ENCODE measurements around the gene EFCAB8. TPM values are rescaled to one million over a fixed set of nuclear protein-coding genes. Genes with fewer than 3 reads are reported as not detected.

The EFCAB8 gene
- total RNA-seq, 2 donors from 2014 or later: 0.26 TPM; not detected in 1

DNA sequence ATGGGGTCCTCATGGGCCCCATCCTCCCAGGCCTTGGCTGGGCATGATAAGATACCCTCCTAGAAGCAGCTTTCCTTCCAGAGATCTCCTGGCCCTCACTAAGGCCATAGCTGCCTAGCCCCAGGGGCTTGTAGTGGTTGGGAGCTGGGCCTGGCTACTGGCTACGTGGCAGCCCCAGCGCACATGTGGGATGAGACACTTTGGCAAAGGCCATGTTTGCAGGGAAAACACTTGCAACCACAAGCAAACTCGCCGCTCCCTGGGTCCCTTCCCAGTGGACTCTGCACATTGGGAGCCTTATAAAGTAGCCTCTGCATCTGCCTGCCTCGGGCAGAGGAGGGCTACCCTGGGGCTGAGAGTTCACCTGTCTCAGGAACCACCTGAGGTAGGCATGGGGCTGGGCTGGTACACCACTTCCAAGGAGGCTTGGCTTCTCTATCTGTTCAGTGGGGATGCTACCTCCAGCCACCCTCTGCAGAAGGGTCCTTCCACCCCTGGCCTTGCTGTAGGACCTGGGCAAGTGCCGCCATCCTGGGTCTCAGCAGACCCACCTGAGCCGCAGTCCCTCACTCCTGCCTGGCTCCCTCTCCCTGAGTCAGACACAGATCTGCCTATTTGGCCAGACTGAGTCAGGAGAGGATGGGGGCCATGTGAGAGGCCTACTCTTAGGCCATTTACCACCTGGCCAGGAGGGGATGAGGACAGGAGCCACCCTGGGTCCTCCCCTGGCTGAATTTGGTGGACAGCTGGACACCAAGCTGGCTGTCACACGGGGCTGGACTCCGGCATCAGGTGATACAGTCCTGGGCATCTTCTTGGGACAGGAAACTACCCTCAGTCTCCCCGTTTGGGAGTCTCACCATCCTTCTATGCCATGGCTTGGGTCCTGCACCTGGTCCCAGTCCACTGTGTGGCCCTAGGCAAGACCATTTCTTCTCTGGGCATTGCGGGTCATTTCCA, 148.9 kb downstream of the EFCAB8 start, which contains the start of gene BPIFB2:
BPIFB2 (plus strand) TSS at position 329 of the 960 bp plus-strand sequence. CDS start 871 bp downstream, outside the sequence.
- no peaks in the 10 kb centered on the region for H3K36me3 ChIP-seq (replicated peaks in 1 of 2; ENCODE audit: insufficient read depth in 1 of 2, low read depth in 2 of 2)
- H3K27ac ChIP-seq: no peak within 1 kb of the TSS
- no peak within 1 kb of the TSS for H3K4me3 ChIP-seq
- H3K4me1 ChIP-seq: no peaks in the 10 kb centered on the region
- TF ChIP-seq POLR2A (IDR thresholded peaks at IDR 0.05): no peak
- TF ChIP-seq, protein P1, sequence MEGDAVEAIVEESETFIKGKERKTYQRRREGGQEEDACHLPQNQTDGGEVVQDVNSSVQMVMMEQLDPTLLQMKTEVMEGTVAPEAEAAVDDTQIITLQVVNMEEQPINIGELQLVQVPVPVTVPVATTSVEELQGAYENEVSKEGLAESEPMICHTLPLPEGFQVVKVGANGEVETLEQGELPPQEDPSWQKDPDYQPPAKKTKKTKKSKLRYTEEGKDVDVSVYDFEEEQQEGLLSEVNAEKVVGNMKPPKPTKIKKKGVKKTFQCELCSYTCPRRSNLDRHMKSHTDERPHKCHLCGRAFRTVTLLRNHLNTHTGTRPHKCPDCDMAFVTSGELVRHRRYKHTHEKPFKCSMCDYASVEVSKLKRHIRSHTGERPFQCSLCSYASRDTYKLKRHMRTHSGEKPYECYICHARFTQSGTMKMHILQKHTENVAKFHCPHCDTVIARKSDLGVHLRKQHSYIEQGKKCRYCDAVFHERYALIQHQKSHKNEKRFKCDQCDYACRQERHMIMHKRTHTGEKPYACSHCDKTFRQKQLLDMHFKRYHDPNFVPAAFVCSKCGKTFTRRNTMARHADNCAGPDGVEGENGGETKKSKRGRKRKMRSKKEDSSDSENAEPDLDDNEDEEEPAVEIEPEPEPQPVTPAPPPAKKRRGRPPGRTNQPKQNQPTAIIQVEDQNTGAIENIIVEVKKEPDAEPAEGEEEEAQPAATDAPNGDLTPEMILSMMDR (IDR thresholded peaks at IDR 0.05): no peak
- intact Hi-C loops (cut with DNase I): no loop called here
- DNase-seq: no peak
- H3K27me3 ChIP-seq: no peaks in the 10 kb centered on the region
- no peaks in the 10 kb centered on the region for H3K9me3 ChIP-seq
- 92% methylated on average over 7 to 10 of the region's 11 CpGs for WGBS, 2 donors
- ATAC-seq: no peak

DNA sequence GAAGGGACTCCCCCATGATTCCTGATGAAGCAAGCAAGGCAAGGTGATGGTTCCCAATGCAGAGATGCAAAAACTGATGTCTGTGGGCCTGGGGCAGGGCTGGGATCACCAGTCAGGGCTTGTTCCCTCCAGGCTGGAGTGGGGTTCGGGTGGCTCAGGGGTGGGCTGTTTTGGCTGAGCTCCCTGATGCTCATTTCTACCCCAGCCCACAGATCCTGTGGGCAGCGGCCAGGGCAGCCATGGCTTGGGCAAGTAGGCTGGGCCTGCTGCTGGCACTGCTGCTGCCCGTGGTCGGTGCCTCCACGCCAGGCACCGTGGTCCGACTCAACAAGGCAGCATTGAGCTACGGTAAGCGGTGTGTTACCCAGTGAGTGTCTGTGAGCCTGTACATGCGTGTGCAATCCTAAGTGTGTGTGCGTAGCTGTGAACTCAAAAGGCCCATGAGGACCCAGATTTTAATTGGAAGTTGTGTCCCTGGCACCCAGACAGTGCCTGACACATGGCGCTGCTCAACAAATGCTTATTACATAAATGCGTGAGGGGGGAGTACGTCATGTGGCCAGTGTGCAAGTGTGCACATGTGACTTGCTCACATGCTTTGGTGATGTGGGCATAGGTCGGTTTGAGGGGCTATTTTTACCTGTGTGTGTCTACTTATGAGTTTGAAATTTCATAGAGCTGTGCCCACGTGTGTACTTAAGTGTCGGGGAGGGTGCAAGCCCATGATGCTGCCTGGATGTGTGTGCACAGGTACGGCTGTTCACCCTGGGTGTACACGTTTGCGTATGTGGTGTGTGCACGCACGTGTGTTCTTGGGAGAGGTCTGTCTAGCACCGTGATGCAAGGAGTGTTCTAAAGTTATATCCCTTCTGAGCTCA, 149.9 kb downstream of the EFCAB8 start:
- H3K4me1 ChIP-seq: no peaks in the 10 kb centered on the region
- 71 to 81% methylated on average over 8 to 22 of the region's 23 CpGs for WGBS, 2 donors
- DNase-seq (no peak), ATAC-seq (no peak)
- TF ChIP-seq POLR2A (IDR thresholded peaks at IDR 0.05): no peak
- TF ChIP-seq, protein P1 (IDR thresholded peaks at IDR 0.05): no peak
- no peak overlapping the region for H3K27ac ChIP-seq
- H3K4me3 ChIP-seq: no peak overlapping the region
- no peaks in the 10 kb centered on the region for H3K36me3 ChIP-seq (replicated peaks in 1 of 2; ENCODE audit: insufficient read depth in 1 of 2, low read depth in 2 of 2)
- intact Hi-C loops (cut with DNase I): no loop called here
- no peaks in the 10 kb centered on the region for H3K27me3 ChIP-seq
- no peaks in the 10 kb centered on the region for H3K9me3 ChIP-seq

DNA sequence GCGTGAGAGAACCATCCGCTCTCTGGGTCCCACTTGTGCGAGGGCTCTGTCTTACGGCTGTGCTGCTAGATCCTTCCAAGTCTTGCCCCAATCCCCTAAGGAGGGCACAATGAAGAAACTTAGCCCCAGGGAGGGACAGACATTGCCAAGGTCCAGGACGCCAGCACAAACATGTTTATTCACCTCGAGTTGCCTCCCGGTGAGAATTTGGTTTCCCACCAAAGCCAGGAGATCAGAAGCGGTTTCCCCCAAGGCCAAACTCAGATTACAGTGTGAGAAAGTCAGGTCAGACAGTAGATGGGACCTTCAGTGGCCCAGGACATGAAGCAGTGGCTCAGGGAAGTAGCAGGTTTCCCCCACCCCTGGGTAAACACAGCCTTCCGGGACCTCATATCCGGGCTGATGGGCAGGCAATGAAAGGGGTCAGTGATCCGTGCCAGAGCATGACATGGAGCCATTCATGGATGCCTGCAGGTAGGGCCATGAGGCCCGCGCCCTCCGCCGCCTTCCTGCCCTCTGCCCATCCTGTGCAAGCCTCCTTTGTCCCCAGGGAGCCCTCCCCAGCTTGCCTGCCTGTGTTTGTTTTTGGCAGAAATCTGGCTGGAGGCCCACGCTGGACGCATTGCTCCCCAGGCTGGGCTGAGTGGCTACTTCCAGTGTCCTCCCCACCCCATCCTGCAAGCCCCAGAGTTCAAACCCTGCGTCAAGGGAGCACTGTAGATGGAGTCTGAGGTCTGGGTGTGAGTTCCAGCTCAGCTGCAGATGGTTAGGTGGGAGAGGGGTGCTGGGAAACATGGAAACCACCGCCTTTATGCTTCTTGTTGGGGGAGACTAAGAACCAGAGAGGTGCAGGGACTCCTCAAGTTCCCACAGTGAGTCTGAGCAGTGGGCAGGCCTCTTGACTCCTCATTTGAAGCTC, 150.8 kb downstream of the EFCAB8 start:
- DNase-seq: peak in 1 of 4 donors; percentile 10
- no peaks in the 10 kb centered on the region for H3K9me3 ChIP-seq
- no peak for TF ChIP-seq POLR2A (IDR thresholded peaks at IDR 0.05)
- TF ChIP-seq, protein P1 (IDR thresholded peaks at IDR 0.05): no peak
- H3K36me3 ChIP-seq (replicated peaks in 1 of 2; ENCODE audit: insufficient read depth in 1 of 2, low read depth in 2 of 2): no peaks in the 10 kb centered on the region
- H3K27ac ChIP-seq: no peak overlapping the region
- no peaks in the 10 kb centered on the region for H3K4me1 ChIP-seq
- H3K27me3 ChIP-seq: no peaks in the 10 kb centered on the region
- ATAC-seq: peak; percentile 33
- WGBS, 2 donors: 34 to 41% methylated on average over 10 to 19 of the region's 19 CpGs
- no peak overlapping the region for H3K4me3 ChIP-seq
- intact Hi-C loops (cut with DNase I): no loop called here

DNA sequence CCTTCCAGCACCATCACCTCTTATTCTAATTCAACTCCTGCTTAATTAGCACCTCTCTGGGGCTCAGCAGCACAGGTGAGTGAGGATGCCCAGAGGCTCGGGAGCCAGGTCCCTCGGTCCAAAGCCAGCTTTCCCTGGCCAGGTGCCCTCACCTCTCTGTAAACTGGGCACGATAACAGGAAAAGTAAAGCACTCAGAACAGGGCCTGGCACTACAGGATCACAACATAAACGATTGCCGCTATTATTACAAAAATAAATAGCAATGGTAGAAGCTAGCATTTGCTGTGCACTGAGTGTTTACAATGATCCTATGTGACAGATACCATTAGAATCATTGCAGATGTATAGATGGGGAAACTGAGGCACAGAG, 151.4 kb downstream of the EFCAB8 start:
- Histone ChIP-seq H3K4me3 (no peak overlapping the region), H3K27ac (no peak overlapping the region), H3K36me3 (replicated peaks in 1 of 2; ENCODE audit: insufficient read depth in 1 of 2, low read depth in 2 of 2) (no peaks in the 10 kb centered on the region), H3K27me3 (no peaks in the 10 kb centered on the region), H3K4me1 (no peaks in the 10 kb centered on the region), H3K9me3 (no peaks in the 10 kb centered on the region)
- ATAC-seq: no peak
- intact Hi-C loops (cut with DNase I): no loop called here
- TF ChIP-seq, protein P1 (IDR thresholded peaks at IDR 0.05): no peak
- TF ChIP-seq POLR2A (IDR thresholded peaks at IDR 0.05): no peak
- WGBS, 2 donors: 26 to 49% methylated on average over 5 of the region's 5 CpGs
- no peak for DNase-seq

Measured in body of pancreas (tissue), 4 donors.